DMS 273 (cell line): ENCODE results near the gene FDXACB1.
A peak's percentile ranks its signal among the peaks of the same experiment; 100 is the strongest.

Experiments
- DNase-seq: peaks from one replicate; lab custom pipeline; 2025; ENCODE audit not compliant: unreplicated experiment; lab: John Stamatoyannopoulos, UW

FDXACB1 gene

GRCh38 chr11:111846636-111847035 lies 32.3 kb downstream of the FDXACB1 start:
- no peak for DNase-seq

GRCh38 chr11:111846063-111846462 lies 32.9 kb downstream of the FDXACB1 start:
- no peak for DNase-seq

DNA sequence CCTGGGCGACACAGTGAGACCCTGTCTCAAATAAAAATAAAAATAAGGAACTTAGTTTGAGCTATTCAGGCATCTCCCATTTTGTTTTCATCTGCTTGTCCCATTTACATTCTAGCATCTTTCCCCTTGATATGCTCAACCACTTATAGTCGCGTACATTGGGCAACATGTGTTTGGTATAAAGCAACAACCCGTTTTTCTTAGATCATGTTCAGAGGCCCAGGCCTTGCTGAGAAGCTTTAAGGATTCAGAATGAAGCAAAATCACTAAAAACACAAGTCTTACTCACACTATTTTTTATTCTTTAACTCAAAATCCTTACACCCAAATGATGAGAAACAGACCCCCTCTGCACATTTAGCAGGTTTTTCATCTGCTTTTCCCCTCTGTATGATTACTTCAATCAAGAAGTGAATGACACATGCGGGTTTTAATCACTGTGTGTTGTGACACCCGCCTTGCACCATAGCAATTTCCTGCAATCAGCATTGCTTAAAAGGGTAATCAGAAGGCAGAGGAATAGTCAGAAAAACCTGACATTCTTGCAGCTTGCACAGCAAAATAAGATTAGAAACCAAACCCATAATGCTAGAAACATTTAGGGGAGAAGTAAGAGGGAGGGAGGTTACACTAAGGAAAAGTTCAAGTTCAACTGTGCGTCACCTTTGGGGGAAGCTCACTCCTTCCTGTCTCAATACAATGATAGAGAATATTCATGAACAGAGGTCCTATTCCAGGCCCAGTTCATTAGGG lies 33.5 kb downstream of the FDXACB1 start:
- no peak for DNase-seq

DNA sequence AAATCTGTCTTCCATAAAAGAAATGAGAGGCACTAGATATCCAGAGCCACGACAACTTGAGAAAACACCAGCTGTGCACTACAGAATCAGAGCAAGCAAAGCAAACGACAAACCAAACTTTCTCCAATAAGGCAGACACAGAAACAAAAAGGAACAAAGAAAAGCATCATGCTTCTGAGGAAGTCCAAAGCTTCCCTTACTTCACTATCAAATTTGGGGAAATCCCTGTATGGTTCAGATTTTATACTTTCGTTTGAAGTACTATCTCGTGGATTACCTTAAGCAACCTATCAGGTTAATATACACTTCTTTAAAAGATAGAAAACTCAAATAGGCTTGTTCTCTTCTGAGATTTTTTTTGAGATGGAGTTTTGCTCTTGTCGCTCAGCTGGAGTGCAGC lies 35.3 kb downstream of the FDXACB1 start:
- DNase-seq, result no peak

GRCh38 chr11:111841370-111842053 lies 37.5 kb downstream of the FDXACB1 start:
- peak; percentile 83 for DNase-seq

DNA sequence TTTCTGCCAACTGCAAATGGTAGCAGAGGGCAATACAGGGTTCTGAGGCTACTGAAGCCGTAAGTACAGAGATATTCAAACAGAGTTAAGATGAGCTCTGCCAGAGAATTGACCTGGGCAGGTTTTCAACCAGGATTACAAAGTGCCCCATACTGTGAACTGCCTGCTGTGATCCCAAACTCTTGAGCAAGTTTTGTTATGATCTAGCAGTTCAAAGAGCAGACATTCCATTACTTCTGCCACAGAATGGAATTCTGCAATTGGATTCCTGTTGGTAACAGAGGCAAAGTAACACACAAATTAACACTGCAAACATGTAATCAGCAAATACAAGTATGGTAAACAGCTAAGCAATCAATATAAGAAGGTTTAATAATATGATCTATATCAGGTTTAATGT lies 38.8 kb downstream of the FDXACB1 start:
- DNase-seq, result no peak

DNA sequence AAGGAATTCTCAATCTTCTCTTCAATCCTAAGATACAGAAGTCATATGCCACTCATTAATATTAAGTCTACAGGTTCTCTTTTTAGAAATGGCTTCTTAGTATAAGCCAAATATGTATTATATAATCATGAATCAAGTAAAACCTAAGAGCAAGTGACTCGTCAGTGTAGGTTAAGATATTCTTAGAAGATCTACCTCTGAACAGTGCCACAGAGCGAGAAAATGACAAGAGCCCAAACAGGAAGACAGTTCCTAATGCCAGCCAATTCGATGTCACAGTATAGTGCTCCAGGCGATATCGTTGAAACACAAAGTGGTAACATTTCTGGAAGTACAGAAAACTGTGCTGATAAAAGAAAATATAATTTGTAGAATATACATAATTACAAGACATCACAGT lies 40.9 kb downstream of the FDXACB1 start:
- DNase-seq, result no peak

- no peak for DNase-seq
Measured at GRCh38 chr11:111837366-111837891, 41.5 kb downstream of the FDXACB1 start.

GRCh38 chr11:111836721-111837120 lies 42.2 kb downstream of the FDXACB1 start:
- no peak for DNase-seq

DNA sequence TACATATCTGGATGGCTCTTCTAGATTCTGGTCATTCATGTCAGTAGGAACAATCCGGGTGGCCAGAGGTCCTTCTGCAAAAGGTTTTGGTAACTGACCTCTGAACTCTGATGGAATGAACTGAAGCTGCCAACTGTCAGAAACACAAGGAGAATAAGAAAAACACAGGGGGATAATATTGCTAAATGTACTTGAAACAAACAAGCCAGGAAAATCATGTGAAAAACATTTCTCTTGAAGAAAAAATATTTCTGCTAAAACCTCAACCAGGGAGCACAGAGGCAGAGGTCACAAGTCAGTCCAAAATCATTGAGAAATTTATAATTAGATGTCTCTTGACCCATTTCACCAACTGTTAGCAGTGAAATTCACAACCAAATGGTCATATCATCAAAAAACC lies 42.8 kb downstream of the FDXACB1 start:
- no peak for DNase-seq

GRCh38 chr11:111835665-111836064 lies 43.3 kb downstream of the FDXACB1 start:
- DNase-seq, result no peak

GRCh38 chr11:111834432-111835163 lies 44.4 kb downstream of the FDXACB1 start:
- DNase-seq, result no peak

DNA sequence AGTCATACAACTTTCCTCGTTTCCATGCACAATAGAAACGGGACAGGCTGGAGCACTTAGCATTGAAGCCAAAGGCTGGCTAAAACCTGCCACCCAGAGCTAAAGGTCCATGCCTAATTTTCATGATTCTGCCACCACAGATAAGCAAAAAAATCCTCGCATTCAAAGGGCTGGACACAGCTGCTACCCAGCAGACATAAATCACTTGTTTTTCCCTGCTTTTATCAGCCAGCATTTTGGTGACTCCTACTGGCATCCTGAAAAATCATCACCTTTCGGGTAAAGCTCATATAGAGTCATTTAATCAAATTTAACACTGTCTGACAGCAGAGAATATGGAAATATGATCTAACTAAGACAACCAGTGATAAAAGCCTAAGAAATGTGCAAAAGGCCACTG lies 45.4 kb downstream of the FDXACB1 start:
- DNase-seq, result peak; percentile 55

- no peak for DNase-seq
Measured at GRCh38 chr11:111829185-111829968, 49.6 kb downstream of the FDXACB1 start.

GRCh38 chr11:111826322-111826950 lies 52.5 kb downstream of the FDXACB1 start:
- no peak for DNase-seq
